Measurements from ENCODE around the gene CREB3L2. TPM values are rescaled to one million over a fixed set of nuclear protein-coding genes. Genes with fewer than 3 reads are reported as not detected.

Gene CREB3L2
- polyA plus RNA-seq, 3 donors = 6.9 to 12.9 (median 11.9) TPM

- peaks cover 53% of the 10 kb centered on the region for H3K79me2 ChIP-seq (ENCODE audit: insufficient read depth, low read length)
- H3K4me1 ChIP-seq (ENCODE audit: control insufficient read depth in 1 of 2, insufficient read depth in 2 of 2, low read length in 2 of 2) = no peaks in the 10 kb centered on the region
- no peak for TF ChIP-seq CTCF (IDR thresholded peaks at IDR 0.05)
- peaks cover 51 to 86% of the 10 kb centered on the region in 2 donors for H3K36me3 ChIP-seq (replicated peaks in 1 of 2; ENCODE audit: control insufficient read depth in 1 of 2, insufficient read depth in 2 of 2, low read length in 2 of 2)
- no peak overlapping the region for H3K4me2 ChIP-seq (replicated peaks; ENCODE audit: extremely low read depth, low read length, poor library complexity, severe bottlenecking)
- peaks cover 0 to 2% (median 0%) of the 10 kb centered on the region in 3 donors for H3K27me3 Mint-ChIP-seq (ENCODE audit: low read depth in 3 of 3)
- DNase-seq = no peak
- no peaks in the 10 kb centered on the region for H3K9me3 Mint-ChIP-seq
- H2AFZ ChIP-seq (ENCODE audit: insufficient read depth, low read depth, low read length, poor library complexity, severe bottlenecking) = no peak overlapping the region
- no peaks in the 10 kb centered on the region for H3K9me3 ChIP-seq (replicated peaks in 1 of 2; ENCODE audit: control insufficient read depth in 1 of 2, insufficient read depth in 1 of 2, low read length in 2 of 2)
- H3K27ac ChIP-seq (ENCODE audit: low read depth in 1 of 2, low read length in 2 of 2) = peak overlapping the region in 1 of 2 donors; percentile 51
- peaks cover 62 to 78% of the 10 kb centered on the region in 2 donors for H3K36me3 Mint-ChIP-seq
- intact Hi-C loops (cut with micrococcal nuclease) = no loop called here
- WGBS (ENCODE audit: insufficient coverage) = 95% methylated on average over 2 of the region's 8 CpGs
- no peak overlapping the region for H3K4me3 ChIP-seq (replicated peaks in 1 of 3; ENCODE audit: low read depth in 2 of 3, low read length in 3 of 3)
- H3K4me3 Mint-ChIP-seq = no peak overlapping the region
- no peak overlapping the region for H3K9ac ChIP-seq (ENCODE audit: insufficient read depth, low read length, poor library complexity, severe bottlenecking)
- H4K20me1 ChIP-seq (ENCODE audit: insufficient read depth, low read length) = peaks cover 14% of the 10 kb centered on the region
- H3K4me1 Mint-ChIP-seq = peaks cover 5% of the 10 kb centered on the region
- H3K27me3 ChIP-seq (ENCODE audit: control insufficient read depth in 2 of 2, insufficient read depth in 2 of 2, low read length in 2 of 2) = no peaks in the 10 kb centered on the region
- peak overlapping the region in 4 of 7 donors; percentile 7 to 78 (median 26) for H3K27ac Mint-ChIP-seq
These were observed 85.3 kb downstream of the CREB3L2 start for GRCh38 chr7:137916564-137916963.

- no peak for TF ChIP-seq CTCF (IDR thresholded peaks at IDR 0.05)
- Mint-ChIP-seq H3K27me3 (ENCODE audit: low read depth in 3 of 3) (peaks cover 0 to 2% (median 0%) of the 10 kb centered on the region in 3 donors), H3K9me3 (no peaks in the 10 kb centered on the region), H3K4me1 (no peaks in the 10 kb centered on the region), H3K36me3 (peaks cover 62 to 76% of the 10 kb centered on the region in 2 donors), H3K27ac (no peak overlapping the region), H3K4me3 (no peak overlapping the region)
- WGBS (ENCODE audit: insufficient coverage) = no CpG with 5 or more reads among the region's 3 CpGs
- no peaks in the 10 kb centered on the region for H3K4me1 ChIP-seq (ENCODE audit: control insufficient read depth in 1 of 2, insufficient read depth in 2 of 2, low read length in 2 of 2)
- H3K9ac ChIP-seq (ENCODE audit: insufficient read depth, low read length, poor library complexity, severe bottlenecking) = no peak overlapping the region
- H3K36me3 ChIP-seq (replicated peaks in 1 of 2; ENCODE audit: control insufficient read depth in 1 of 2, insufficient read depth in 2 of 2, low read length in 2 of 2) = peaks cover 61 to 86% of the 10 kb centered on the region in 2 donors
- intact Hi-C loops (cut with micrococcal nuclease) = no loop called here
- H3K27me3 ChIP-seq (ENCODE audit: control insufficient read depth in 2 of 2, insufficient read depth in 2 of 2, low read length in 2 of 2) = no peaks in the 10 kb centered on the region
- H4K20me1 ChIP-seq (ENCODE audit: insufficient read depth, low read length) = peaks cover 14% of the 10 kb centered on the region
- no peak overlapping the region for H3K4me2 ChIP-seq (replicated peaks; ENCODE audit: extremely low read depth, low read length, poor library complexity, severe bottlenecking)
- H2AFZ ChIP-seq (ENCODE audit: insufficient read depth, low read depth, low read length, poor library complexity, severe bottlenecking) = no peak overlapping the region
- H3K27ac ChIP-seq (ENCODE audit: low read depth in 1 of 2, low read length in 2 of 2) = no peak overlapping the region
- DNase-seq = no peak
- no peaks in the 10 kb centered on the region for H3K9me3 ChIP-seq (replicated peaks in 1 of 2; ENCODE audit: control insufficient read depth in 1 of 2, insufficient read depth in 1 of 2, low read length in 2 of 2)
- peaks cover 40% of the 10 kb centered on the region for H3K79me2 ChIP-seq (ENCODE audit: insufficient read depth, low read length)
- no peak overlapping the region for H3K4me3 ChIP-seq (replicated peaks in 1 of 3; ENCODE audit: low read depth in 2 of 3, low read length in 3 of 3)
These were observed 86.6 kb downstream of the CREB3L2 start for GRCh38 chr7:137915266-137915665.

Measured in CD14-positive monocyte (primary cell).